Measurements from ENCODE around the gene TMEM181.
A peak's percentile ranks its signal among the peaks of the same experiment; 100 is the strongest.
"Not testable (repeated sequence)": the region's sequence is repeated elsewhere in the genome, so short reads cannot be mapped to it uniquely, and the experiment has no call there.

The TMEM181 gene

GRCh38 chr6:158517581-158517980 lies 42.3 kb upstream of the TMEM181 start:
- no peak for DNase-seq (ENCODE audit: low read depth)
- no peak overlapping the region for H3K4me3 ChIP-seq (ENCODE audit: control insufficient read depth, low read depth, low read length)
- TF ChIP-seq CTCF (IDR thresholded peaks at IDR 0.05; ENCODE audit: control insufficient read depth, insufficient read depth, low read depth, low read length, missing control alignments) = no peak

- peak; percentile 74 for TF ChIP-seq CTCF (IDR thresholded peaks at IDR 0.05; ENCODE audit: control insufficient read depth, insufficient read depth, low read depth, low read length, missing control alignments)
- peak; percentile 57 for DNase-seq (ENCODE audit: low read depth)
- H3K4me3 ChIP-seq (ENCODE audit: control insufficient read depth, low read depth, low read length) = peak overlapping the region; percentile 26
Measured at GRCh38 chr6:158518191-158519127, 41.4 kb upstream of the TMEM181 start.

GRCh38 chr6:158519300-158519699 lies 40.6 kb upstream of the TMEM181 start:
- H3K4me3 ChIP-seq (ENCODE audit: control insufficient read depth, low read depth, low read length) = no peak overlapping the region
- no peak for DNase-seq (ENCODE audit: low read depth)
- no peak for TF ChIP-seq CTCF (IDR thresholded peaks at IDR 0.05; ENCODE audit: control insufficient read depth, insufficient read depth, low read depth, low read length, missing control alignments)

GRCh38 chr6:158519761-158520160 lies 40.1 kb upstream of the TMEM181 start:
- no peak for TF ChIP-seq CTCF (IDR thresholded peaks at IDR 0.05; ENCODE audit: control insufficient read depth, insufficient read depth, low read depth, low read length, missing control alignments)
- DNase-seq (ENCODE audit: low read depth) = no peak

GRCh38 chr6:158520975-158521374 lies 38.9 kb upstream of the TMEM181 start:
- not testable (repeated sequence) for DNase-seq (ENCODE audit: low read depth); H3K4me3 ChIP-seq (ENCODE audit: control insufficient read depth, low read depth, low read length)

More at GRCh38 chr6:158519761-158520160, 40.1 kb upstream of the TMEM181 start:
- no peak overlapping the region for H3K4me3 ChIP-seq (ENCODE audit: control insufficient read depth, low read depth, low read length)

- TF ChIP-seq CTCF (IDR thresholded peaks at IDR 0.05; ENCODE audit: control insufficient read depth, insufficient read depth, low read depth, low read length, missing control alignments) = no peak
- H3K4me3 ChIP-seq (ENCODE audit: control insufficient read depth, low read depth, low read length) = no peak overlapping the region
Measured at GRCh38 chr6:158521759-158522158, 38.1 kb upstream of the TMEM181 start.

GRCh38 chr6:158522616-158523015 lies 37.3 kb upstream of the TMEM181 start:
- no peak for TF ChIP-seq CTCF (IDR thresholded peaks at IDR 0.05; ENCODE audit: control insufficient read depth, insufficient read depth, low read depth, low read length, missing control alignments)
- no peak for DNase-seq (ENCODE audit: low read depth)
- no peak overlapping the region for H3K4me3 ChIP-seq (ENCODE audit: control insufficient read depth, low read depth, low read length)

More at GRCh38 chr6:158521759-158522158, 38.1 kb upstream of the TMEM181 start:
- DNase-seq (ENCODE audit: low read depth) = no peak
